Measurements from ENCODE around the gene RNU7-1. TPM values are rescaled to one million over a fixed set of nuclear protein-coding genes. Genes with fewer than 3 reads are reported as not detected.

The RNU7-1 gene
- total and polyA plus RNA-seq, 9 of the 15 experiments (the other 6 are each of a cell fraction or from before 2014, with no cell fraction given) = not detected

GRCh38 chr12:6925239-6925539 lies 18.4 kb upstream of the RNU7-1 start:
- in situ Hi-C loops (cut with MboI) = no loop called here
- intact Hi-C loops (cut with micrococcal nuclease) = loop anchor here (2.0 to 5.0 kb wide), 2 partner anchors 20 to 117 kb away; partner anchors contain the start of gene C12orf57
- TF ChIP-seq TGIF2 (CRISPR knock-in tag; IDR thresholded peaks at IDR 0.05) = no peak
- no peak for TF ChIP-seq HNRNPL (IDR thresholded peaks at IDR 0.05; ENCODE audit: low read depth, low read length)
- TF ChIP-seq ETV5 (CRISPR knock-in tag; IDR thresholded peaks at IDR 0.05; ENCODE audit: low read depth) = no peak
- TF ChIP-seq EP300 (IDR thresholded peaks at IDR 0.05; ENCODE audit: low read length) = no peak
- TF ChIP-seq POLR2AphosphoS2 (IDR thresholded peaks at IDR 0.05; ENCODE audit: low read length) = no peak
- no peak for TF ChIP-seq NR3C1 (CRISPR knock-in tag; IDR thresholded peaks at IDR 0.05)
- no peak for TF ChIP-seq HMGXB4 (CRISPR knock-in tag; IDR thresholded peaks at IDR 0.05)
- TF ChIP-seq ILF3 (IDR thresholded peaks at IDR 0.05; ENCODE audit: borderline replicate concordance) = no peak
- no peak for TF ChIP-seq RCOR1 (IDR thresholded peaks at IDR 0.05; ENCODE audit: borderline replicate concordance in 1 of 2, low read depth in 2 of 2, low read length in 2 of 2)
- no peak for TF ChIP-seq POLR2H (tag; IDR thresholded peaks at IDR 0.05; ENCODE audit: low read depth)
- TF ChIP-seq NCOA4 (IDR thresholded peaks at IDR 0.05; ENCODE audit: partially characterized antibody) = no peak
- no peak for TF ChIP-seq ZNF41 (CRISPR knock-in tag; conservative IDR thresholded peaks at IDR 0.05)
- TF ChIP-seq, protein P1, sequence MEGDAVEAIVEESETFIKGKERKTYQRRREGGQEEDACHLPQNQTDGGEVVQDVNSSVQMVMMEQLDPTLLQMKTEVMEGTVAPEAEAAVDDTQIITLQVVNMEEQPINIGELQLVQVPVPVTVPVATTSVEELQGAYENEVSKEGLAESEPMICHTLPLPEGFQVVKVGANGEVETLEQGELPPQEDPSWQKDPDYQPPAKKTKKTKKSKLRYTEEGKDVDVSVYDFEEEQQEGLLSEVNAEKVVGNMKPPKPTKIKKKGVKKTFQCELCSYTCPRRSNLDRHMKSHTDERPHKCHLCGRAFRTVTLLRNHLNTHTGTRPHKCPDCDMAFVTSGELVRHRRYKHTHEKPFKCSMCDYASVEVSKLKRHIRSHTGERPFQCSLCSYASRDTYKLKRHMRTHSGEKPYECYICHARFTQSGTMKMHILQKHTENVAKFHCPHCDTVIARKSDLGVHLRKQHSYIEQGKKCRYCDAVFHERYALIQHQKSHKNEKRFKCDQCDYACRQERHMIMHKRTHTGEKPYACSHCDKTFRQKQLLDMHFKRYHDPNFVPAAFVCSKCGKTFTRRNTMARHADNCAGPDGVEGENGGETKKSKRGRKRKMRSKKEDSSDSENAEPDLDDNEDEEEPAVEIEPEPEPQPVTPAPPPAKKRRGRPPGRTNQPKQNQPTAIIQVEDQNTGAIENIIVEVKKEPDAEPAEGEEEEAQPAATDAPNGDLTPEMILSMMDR (IDR thresholded peaks at IDR 0.05 in 2 of 3, conservative IDR thresholded peaks at IDR 0.05 in 1 of 3; ENCODE audit: insufficient read depth in 2 of 3, low read depth in 1 of 3, low read length in 3 of 3) = no peak
- TF ChIP-seq, protein P2, sequence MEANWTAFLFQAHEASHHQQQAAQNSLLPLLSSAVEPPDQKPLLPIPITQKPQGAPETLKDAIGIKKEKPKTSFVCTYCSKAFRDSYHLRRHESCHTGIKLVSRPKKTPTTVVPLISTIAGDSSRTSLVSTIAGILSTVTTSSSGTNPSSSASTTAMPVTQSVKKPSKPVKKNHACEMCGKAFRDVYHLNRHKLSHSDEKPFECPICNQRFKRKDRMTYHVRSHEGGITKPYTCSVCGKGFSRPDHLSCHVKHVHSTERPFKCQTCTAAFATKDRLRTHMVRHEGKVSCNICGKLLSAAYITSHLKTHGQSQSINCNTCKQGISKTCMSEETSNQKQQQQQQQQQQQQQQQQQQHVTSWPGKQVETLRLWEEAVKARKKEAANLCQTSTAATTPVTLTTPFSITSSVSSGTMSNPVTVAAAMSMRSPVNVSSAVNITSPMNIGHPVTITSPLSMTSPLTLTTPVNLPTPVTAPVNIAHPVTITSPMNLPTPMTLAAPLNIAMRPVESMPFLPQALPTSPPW (CRISPR knock-in tag; IDR thresholded peaks at IDR 0.05) = no peak
- TF ChIP-seq NCOA2 (IDR thresholded peaks at IDR 0.05; ENCODE audit: partially characterized antibody in 2 of 2) = no peak
- no peak for TF ChIP-seq MEF2A (IDR thresholded peaks at IDR 0.05; ENCODE audit: control insufficient read depth, low read depth, low read length)
- TF ChIP-seq NCOA6 (IDR thresholded peaks at IDR 0.05) = no peak

More at GRCh38 chr12:6925239-6925539, 18.4 kb upstream of the RNU7-1 start:
- no peak for ATAC-seq
- Histone ChIP-seq H3K27ac (ENCODE audit: extremely low read depth, low read depth, low read length) (peak overlapping the region; percentile 39; the same call in 1 of the 3 replicates), H3K79me2 (ENCODE audit: control insufficient read depth, insufficient read depth, low read length) (peaks cover 25% of the 10 kb centered on the region), H3K27me3 (ENCODE audit: control insufficient read depth in 2 of 2, insufficient read depth in 2 of 2, low read length in 2 of 2) (no peaks in the 10 kb centered on the region), H3K4me1 (replicated peaks in 1 of 2; ENCODE audit: control insufficient read depth in 2 of 2, insufficient read depth in 2 of 2, low read length in 2 of 2) (peaks cover 30 to 36% of the 10 kb centered on the region in 2 experiments; a peak in 4 of 5 replicates), H2AFZ (ENCODE audit: low read depth, low read length) (no peak overlapping the region), H4K20me1 (replicated peaks; ENCODE audit: control insufficient read depth, insufficient read depth, low read length) (no peaks in the 10 kb centered on the region), H3K4me2 (ENCODE audit: insufficient read depth, low read length) (peak overlapping the region; percentile 69; the same call in 1 of the 2 replicates), H3K9me3 (replicated peaks; ENCODE audit: control insufficient read depth, insufficient read depth, low read depth, low read length) (no peaks in the 10 kb centered on the region), H3K4me3 (no peak overlapping the region), H3K9ac (ENCODE audit: insufficient read depth in 1 of 2, low read depth in 2 of 2, low read length in 2 of 2) (peak overlapping the region in 1 of 2 experiments; percentile 68; a peak in 2 of 4 replicates), H3K36me3 (ENCODE audit: control insufficient read depth, insufficient read depth, low read length) (peaks cover 9% of the 10 kb centered on the region; the same call in 1 of the 3 replicates), H3K9me1 (ENCODE audit: control insufficient read depth, insufficient read depth, low read length) (peaks cover 4% of the 10 kb centered on the region)
- DNase-seq (ENCODE audit: extremely low read depth in 1 of 4, low spot score in 3 of 4) = no peak
- no TSS peak for BruUV-seq (replicated peaks)
- WGBS (ENCODE audit: insufficient coverage, low coverage, missing lambda C conversion rate) = 100% methylated on average over 1 of the region's 1 CpG
- ChIA-PET POLR2A (interaction anchor here (0.6 to 4.0 kb wide), 16 partner anchors 10 to 258 kb away, joined by 3 to 29 read pairs (median 4); partner anchors contain the start of genes C12orf57, RNU7-1 and SPSB2), CTCF (ENCODE audit: low intra/inter-chr PET ratio) (interaction anchor here (0.9 kb wide), 1 partner anchor 264 kb away, joined by 3 read pairs; the partner anchor contains the start of gene PEX5)
- FAIRE-seq = no peak

Measured in K562 (cell line).